ENCODE data around the gene FBXO41. TPM values are rescaled to one million over a fixed set of nuclear protein-coding genes. Genes with fewer than 3 reads are reported as not detected.

FBXO41 gene
- total and polyA plus RNA-seq, 9 of the 15 experiments (the other 6 are each of a cell fraction or from before 2014, with no cell fraction given), result 0.21 to 8.2 (median 3.5) TPM

GRCh38 chr2:73233932-73234832, 50.1 kb downstream of the FBXO41 start, which contains the start of gene CCT7 (continued):
- TF ChIP-seq NR2C1 (IDR thresholded peaks at IDR 0.05) (peak; percentile 64; the same call in 1 of the 2 replicates), NR2C1 (tag; IDR thresholded peaks at IDR 0.05) (peak; percentile 58), MLLT1 (IDR thresholded peaks at IDR 0.05) (no peak), SFPQ (IDR thresholded peaks at IDR 0.05; ENCODE audit: low read depth, low read length) (no peak), CREM (IDR thresholded peaks at IDR 0.05; ENCODE audit: low read depth) (peak; percentile 76), PRPF4 (IDR thresholded peaks at IDR 0.05; ENCODE audit: insufficient read depth, low read depth, low read length, poor library complexity, severe bottlenecking) (peak; percentile 53), YY1 (IDR thresholded peaks at IDR 0.05; ENCODE audit: borderline replicate concordance in 1 of 3, control insufficient read depth in 1 of 3, extremely low read depth in 1 of 3, insufficient read depth in 3 of 3, insufficient read length in 1 of 3, insufficient replicate concordance in 2 of 3, low read depth in 1 of 3, low read length in 2 of 3) (peak in 2 of 3 experiments; percentile 71 to 73), CUX1 (CRISPR knock-in tag; IDR thresholded peaks at IDR 0.05) (no peak), ELF1 (tag; IDR thresholded peaks at IDR 0.05) (peak; percentile 81), ZHX1 (conservative IDR thresholded peaks at IDR 0.05; ENCODE audit: low read length) (no peak; the same call in 1 of the 2 replicates), NONO (IDR thresholded peaks at IDR 0.05; ENCODE audit: low read depth in 2 of 2, low read length in 1 of 2) (peak in 1 of 2 experiments; percentile 75; a peak in 1 of 4 replicates), CBX8 (IDR thresholded peaks at IDR 0.05; ENCODE audit: borderline replicate concordance, extremely low read depth, low read depth, low read length, poor library complexity, severe bottlenecking) (no peak)
